ENCODE measurements around the gene PBX1.

Gene PBX1

GRCh38 chr1:164754088-164754600 lies 195.2 kb downstream of the PBX1 start:
- peak in 53 of 58 donors; percentile 15 to 85 (median 42) for DNase-seq

GRCh38 chr1:164755690-164756089 lies 196.7 kb downstream of the PBX1 start:
- DNase-seq = peak in 1 of 58 donors; percentile 18

- no peak for DNase-seq
Observed at GRCh38 chr1:164756741-164757140, 197.8 kb downstream of the PBX1 start.

GRCh38 chr1:164757625-164758024 lies 198.6 kb downstream of the PBX1 start:
- DNase-seq = no peak

GRCh38 chr1:164759144-164759920 lies 200.3 kb downstream of the PBX1 start:
- no peak for DNase-seq

- DNase-seq = no peak
Observed at GRCh38 chr1:164759979-164760469, 201.0 kb downstream of the PBX1 start.

GRCh38 chr1:164760569-164760968 lies 201.6 kb downstream of the PBX1 start:
- DNase-seq = no peak

- no peak for DNase-seq
Observed at GRCh38 chr1:164761009-164761408, 202.0 kb downstream of the PBX1 start.

- no peak for DNase-seq
Observed at GRCh38 chr1:164763098-164763497, 204.1 kb downstream of the PBX1 start.

GRCh38 chr1:164764333-164764732 lies 205.3 kb downstream of the PBX1 start:
- no peak for DNase-seq

GRCh38 chr1:164765557-164765956 lies 206.6 kb downstream of the PBX1 start:
- no peak for DNase-seq

GRCh38 chr1:164765992-164766720 lies 207.2 kb downstream of the PBX1 start:
- no peak for DNase-seq

- DNase-seq = no peak
Observed at GRCh38 chr1:164767752-164768402, 208.9 kb downstream of the PBX1 start.

- DNase-seq = no peak
Observed at GRCh38 chr1:164768619-164769018, 209.6 kb downstream of the PBX1 start.

- DNase-seq = no peak
Observed at GRCh38 chr1:164769486-164770130, 210.6 kb downstream of the PBX1 start.

- DNase-seq = no peak
Observed at GRCh38 chr1:164770131-164770529, 211.1 kb downstream of the PBX1 start.

GRCh38 chr1:164771041-164771618 lies 212.1 kb downstream of the PBX1 start:
- DNase-seq = no peak

GRCh38 chr1:164771619-164772361 lies 212.8 kb downstream of the PBX1 start:
- no peak for DNase-seq

- DNase-seq = no peak
Observed at GRCh38 chr1:164772635-164773034, 213.7 kb downstream of the PBX1 start.

GRCh38 chr1:164773102-164773501 lies 214.1 kb downstream of the PBX1 start:
- DNase-seq = no peak
